Measurements from ENCODE around the gene PDCD11.

GRCh38 chr10:103442031-103442461, 45.6 kb downstream of the PDCD11 start:
- TF ChIP-seq CTCF (IDR thresholded peaks at IDR 0.05; ENCODE audit: low read depth, low read length, poor library complexity, severe bottlenecking) = no peak
- no peak for TF ChIP-seq EZH2phosphoT487 (IDR thresholded peaks at IDR 0.05; ENCODE audit: borderline replicate concordance, low read length)

All from DOHH2 (cell line).